Endothelial cell of umbilical vein (primary cell): ENCODE data around the gene AUTS2. TPM values are rescaled to one million over a fixed set of nuclear protein-coding genes. Genes with fewer than 3 reads are reported as not detected.

Experiments used
- BruUV-seq: library from RNA; stranded (reverse); fragments of 400-500 nt; replicated peaks from 2 replicates; lab custom pipeline; 2021; lab: Mats Ljungman, UMichigan
- CTCF ChIA-PET: fragments of 300-600, 350-600 bp; sonication (Branson Sonifier 250); formaldehyde crosslinking; loops from one replicate; lab custom pipeline; 2021; ENCODE audit warnings: antibody characterized with exemption, inconsistent platforms; lab: Charles Lee
- POLR2A ChIA-PET: fragments of 300-600, 350-600 bp; sonication (Branson Sonifier 250); formaldehyde crosslinking; loops from one replicate; lab custom pipeline; 2021; ENCODE audit warnings: antibody characterized with exemption, inconsistent platforms; lab: Charles Lee
- DNase-seq: peaks from one replicate; pipeline ENCODE4 v3.0.0-alpha.2; 2011; ENCODE audit warnings: low read depth, low spot score
- FAIRE-seq: peaks from 2 replicates; lab custom pipeline; 2011; peaks lifted over from hg19 to GRCh38; lab: Jason Lieb, UNC
- H2AFZ ChIP-seq: 2 replicates; pipeline ENCODE4 v1.6.0; 2012; ENCODE audit warnings: low read depth, low read length, control low read depth, inconsistent platforms
- H3K27ac ChIP-seq: 2 replicates; pipeline ENCODE4 v1.5.1; 2011; ENCODE audit warnings: low read depth, mild to moderate bottlenecking, control low read depth, low read length, moderate library complexity; ENCODE audit not compliant: insufficient read depth
- H3K27me3 ChIP-seq, 2 experiments: 2 replicates each; pipeline versions ENCODE4 v1.6.0 to v1.6.1; 2011; ENCODE audit warnings: low read length in 2 of 2, mixed read lengths in 1 of 2; ENCODE audit not compliant: control insufficient read depth in 2 of 2, insufficient read depth in 2 of 2
- H3K36me3 ChIP-seq, 2 experiments: 2 replicates in 1 of 2; 3 replicates in 1 of 2; pipeline ENCODE4 v1.5.1; 2011; ENCODE audit warnings: low read length in 2 of 2, mild to moderate bottlenecking in 1 of 2, moderate library complexity in 1 of 2; ENCODE audit not compliant: control insufficient read depth in 2 of 2, insufficient read depth in 2 of 2; ENCODE audit errors: extremely low read depth in 1 of 2
- H3K4me1 ChIP-seq: 3 replicates; pipeline ENCODE4 v1.5.1; 2011; ENCODE audit warnings: mild to moderate bottlenecking, low read length; ENCODE audit not compliant: control insufficient read depth, insufficient read depth; ENCODE audit errors: extremely low read depth
- H3K4me2 ChIP-seq: 2 replicates; pipeline ENCODE4 v1.6.1; 2011; ENCODE audit warnings: low read length, control low read depth, mixed read lengths; ENCODE audit not compliant: insufficient read depth
- H3K4me3 ChIP-seq, 3 experiments: fragments of 200-600 bp in 1 of 3; sonication (generic), shearing (Covaris generic) in 1 of 3; replicated peaks in 1 of 3; 2 replicates each; pipeline ENCODE4 v1.5.1; 2011 to 2016; ENCODE audit warnings: control low read depth in 3 of 3, low read length in 3 of 3, mild to moderate bottlenecking in 2 of 3, inconsistent platforms in 1 of 3, low read depth in 1 of 3, moderate library complexity in 1 of 3; ENCODE audit not compliant: insufficient read depth in 1 of 3
- H3K79me2 ChIP-seq: 2 replicates; pipeline ENCODE4 v1.6.0; 2012; ENCODE audit warnings: low read length, inconsistent platforms; ENCODE audit not compliant: control insufficient read depth, insufficient read depth
- H3K9ac ChIP-seq: replicated peaks from 2 replicates; pipeline ENCODE3; 2011; ENCODE audit warnings: low read length, control low read depth; ENCODE audit not compliant: insufficient read depth; ENCODE audit errors: extremely low read depth
- H3K9me1 ChIP-seq: replicated peaks from 3 replicates; pipeline ENCODE4 v1.6.0; 2011; ENCODE audit warnings: mild to moderate bottlenecking, low read length; ENCODE audit not compliant: control insufficient read depth, insufficient read depth; ENCODE audit errors: extremely low read depth
- H3K9me3 ChIP-seq: replicated peaks from 2 replicates; pipeline ENCODE4 v1.5.1; 2012; ENCODE audit warnings: low read length, inconsistent platforms; ENCODE audit not compliant: control insufficient read depth, insufficient read depth
- H4K20me1 ChIP-seq: replicated peaks from 2 replicates; pipeline ENCODE3; 2011; ENCODE audit warnings: mild to moderate bottlenecking, low read length; ENCODE audit not compliant: control insufficient read depth, insufficient read depth; ENCODE audit errors: extremely low read depth
- EZH2 ChIP-seq: IDR thresholded peaks from 2 replicates; pipeline ENCODE4 v1.6.1; 2012; ENCODE audit warnings: borderline replicate concordance, low read depth, mild to moderate bottlenecking, moderate library complexity, low read length, inconsistent platforms; ENCODE audit not compliant: severe bottlenecking
- FOS ChIP-seq: IDR thresholded peaks from 2 replicates; pipeline ENCODE4 v1.6.1; 2011; ENCODE audit warnings: mild to moderate bottlenecking, low read length, moderate library complexity, borderline replicate concordance; ENCODE audit not compliant: insufficient read depth
- GATA2 ChIP-seq: IDR thresholded peaks from 2 replicates; pipeline ENCODE4 v1.7.0; 2011; ENCODE audit warnings: low read depth, mild to moderate bottlenecking, moderate library complexity, mixed read lengths, low read length; ENCODE audit not compliant: insufficient read length, insufficient read depth
- JUN ChIP-seq: IDR thresholded peaks from 2 replicates; pipeline ENCODE4 v1.6.1; 2011; ENCODE audit warnings: borderline replicate concordance, low read depth; ENCODE audit not compliant: insufficient read length, insufficient read depth
- MYC ChIP-seq: IDR thresholded peaks from one replicate; pipeline ENCODE4 v1.6.1; 2011; ENCODE audit warnings: mild to moderate bottlenecking, low read depth, low read length
- POLR2A ChIP-seq: IDR thresholded peaks from 2 replicates; pipeline ENCODE4 v1.6.1; 2012; ENCODE audit warnings: low read depth, mild to moderate bottlenecking, control low read depth, low read length
- POLR2AphosphoS5 ChIP-seq: IDR thresholded peaks from 2 replicates; pipeline ENCODE4 v1.6.1; 2012; ENCODE audit warnings: low read depth, mild to moderate bottlenecking, control low read depth, low read length, moderate library complexity; ENCODE audit not compliant: insufficient read depth
- dilution Hi-C: fragments of 300-500 bp; cut with MboI; formaldehyde crosslinking; loops from one replicate; pipeline ENCODE4 v1.15.0; 2019; ENCODE audit warnings: low sequenced_read_pairs; ENCODE audit not compliant: extremely low pct_ligation_motif_present
- intact Hi-C: fragments of 100-400 bp; cut with micrococcal nuclease; formaldehyde crosslinking; loops from one replicate; pipeline ENCODE4 v1.10.0; 2022
- polyA plus RNA-seq, 4 experiments: library from polyadenylated mRNA; depleted of rRNA in 3 of 4; stranded (reverse) in 3 of 4; unstranded in 1 of 4; fragments of >200 nt; gene quantifications; 2 replicates each; pipeline versions ENCODE4 v1.2.1 to v1.2.3, GENCODE V29; 2011 to 2012; ENCODE audit warnings: missing spikeins in 1 of 4
- total RNA-seq: library from RNA; stranded (reverse); gene quantifications from 2 replicates; pipeline ENCODE4 v1.2.3, GENCODE V29; 2021
- TF ChIP-seq, protein P1 (sequence below): IDR thresholded peaks from 2 replicates; pipeline ENCODE4 v1.6.1; 2011; ENCODE audit not compliant: insufficient read depth, insufficient read length
- TF ChIP-seq, protein P2 (sequence below), 2 donors: IDR thresholded peaks; 1 replicate in 1 of 2; 2 replicates in 1 of 2; pipeline ENCODE4 v1.5.1; 2011; ENCODE audit warnings: low read length in 2 of 2, mild to moderate bottlenecking in 2 of 2, moderate library complexity in 2 of 2, control low read depth in 1 of 2, inconsistent platforms in 1 of 2, low read depth in 1 of 2; ENCODE audit not compliant: insufficient read depth in 1 of 2; ENCODE audit errors: extremely low read depth in 1 of 2

Gene AUTS2
- total and polyA plus RNA-seq, 2 donors (not counting 3 experiments of a cell fraction or from before 2014, with no cell fraction given) = 0.59 to 8.0 TPM

- DNase-seq (no peak), FAIRE-seq (no peak)
- TF ChIP-seq POLR2A = no peak
- TF ChIP-seq, protein P1, sequence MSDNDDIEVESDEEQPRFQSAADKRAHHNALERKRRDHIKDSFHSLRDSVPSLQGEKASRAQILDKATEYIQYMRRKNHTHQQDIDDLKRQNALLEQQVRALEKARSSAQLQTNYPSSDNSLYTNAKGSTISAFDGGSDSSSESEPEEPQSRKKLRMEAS = no peak
- CTCF ChIA-PET = no interaction called here
- Histone ChIP-seq H2AFZ (no peak overlapping the region), H3K4me3 (no peak overlapping the region), H3K36me3 (no peaks in the 10 kb centered on the region), H3K9me3 (no peaks in the 10 kb centered on the region), H3K27ac (no peak overlapping the region), H3K79me2 (no peaks in the 10 kb centered on the region), H3K9me1 (no peaks in the 10 kb centered on the region), H3K4me2 (no peak overlapping the region), H3K4me1 (no peaks in the 10 kb centered on the region), H3K27me3 (no peaks in the 10 kb centered on the region), H4K20me1 (no peaks in the 10 kb centered on the region), H3K9ac (no peak overlapping the region)
- no TSS peak for BruUV-seq
- POLR2A ChIA-PET = no interaction called here
- dilution Hi-C loops = no loop called here
- intact Hi-C loops = no loop called here
These were observed 84.7 kb downstream of the AUTS2 start for GRCh38 chr7:69683002-69683401.

DNA sequence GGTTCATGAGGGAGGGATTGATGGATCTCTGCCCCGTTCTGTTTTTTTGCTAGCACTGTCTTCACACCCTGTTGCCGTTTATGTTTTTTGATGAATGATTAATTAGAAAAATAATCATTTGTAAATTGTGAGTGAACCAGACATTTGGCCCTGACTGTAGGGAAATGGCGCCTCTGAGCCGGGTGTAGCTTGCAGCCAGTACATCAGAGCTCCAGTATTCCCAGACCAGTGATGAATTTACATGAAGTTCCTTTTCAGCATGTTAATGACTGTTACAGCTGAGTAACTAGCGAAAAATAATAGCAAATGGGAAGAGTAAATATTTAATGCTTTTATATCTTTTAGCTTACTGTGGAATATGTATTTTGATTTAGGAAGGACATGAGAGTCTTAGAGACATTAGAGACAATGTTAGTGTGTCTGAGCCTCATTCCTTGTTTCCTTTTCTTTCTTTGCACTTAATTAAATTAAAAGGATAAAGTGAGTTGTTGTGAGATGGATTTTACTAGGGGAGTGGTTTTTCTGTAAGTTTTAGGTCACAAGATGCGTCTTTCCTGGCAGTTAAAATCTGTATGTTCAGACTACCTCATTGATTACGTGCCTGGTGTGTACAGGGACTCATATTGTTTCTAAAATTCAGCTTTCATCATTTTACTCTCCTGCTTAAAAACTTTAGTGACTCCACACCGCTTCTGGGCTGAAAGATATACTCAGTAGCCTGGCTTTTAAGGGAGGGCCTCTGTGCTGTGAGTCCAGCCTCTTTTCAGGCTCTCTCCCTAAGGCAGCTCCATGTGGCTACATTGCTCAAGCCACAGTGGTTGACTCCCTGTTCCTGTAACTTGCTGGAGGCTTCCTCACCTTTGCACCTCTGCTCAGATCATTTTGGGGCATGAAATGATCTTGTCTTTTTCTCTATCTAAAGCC is 86.4 kb downstream of the AUTS2 start:
- TF ChIP-seq MYC = no peak
- no peak for TF ChIP-seq JUN
- TF ChIP-seq FOS = no peak
- no peak for TF ChIP-seq POLR2A
- TF ChIP-seq GATA2 = no peak
- no peak for TF ChIP-seq EZH2
- TF ChIP-seq, protein P1 = no peak
- no peak for TF ChIP-seq POLR2AphosphoS5
- TF ChIP-seq, protein P2, sequence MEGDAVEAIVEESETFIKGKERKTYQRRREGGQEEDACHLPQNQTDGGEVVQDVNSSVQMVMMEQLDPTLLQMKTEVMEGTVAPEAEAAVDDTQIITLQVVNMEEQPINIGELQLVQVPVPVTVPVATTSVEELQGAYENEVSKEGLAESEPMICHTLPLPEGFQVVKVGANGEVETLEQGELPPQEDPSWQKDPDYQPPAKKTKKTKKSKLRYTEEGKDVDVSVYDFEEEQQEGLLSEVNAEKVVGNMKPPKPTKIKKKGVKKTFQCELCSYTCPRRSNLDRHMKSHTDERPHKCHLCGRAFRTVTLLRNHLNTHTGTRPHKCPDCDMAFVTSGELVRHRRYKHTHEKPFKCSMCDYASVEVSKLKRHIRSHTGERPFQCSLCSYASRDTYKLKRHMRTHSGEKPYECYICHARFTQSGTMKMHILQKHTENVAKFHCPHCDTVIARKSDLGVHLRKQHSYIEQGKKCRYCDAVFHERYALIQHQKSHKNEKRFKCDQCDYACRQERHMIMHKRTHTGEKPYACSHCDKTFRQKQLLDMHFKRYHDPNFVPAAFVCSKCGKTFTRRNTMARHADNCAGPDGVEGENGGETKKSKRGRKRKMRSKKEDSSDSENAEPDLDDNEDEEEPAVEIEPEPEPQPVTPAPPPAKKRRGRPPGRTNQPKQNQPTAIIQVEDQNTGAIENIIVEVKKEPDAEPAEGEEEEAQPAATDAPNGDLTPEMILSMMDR (IDR thresholded peaks at IDR 0.05; ENCODE audit: extremely low read depth in 1 of 2, insufficient read depth in 1 of 2, low read depth in 1 of 2, low read length in 2 of 2) = no peak
- no TSS peak for BruUV-seq
- intact Hi-C loops (no loop called here), dilution Hi-C loops (no loop called here)
- H3K4me2 ChIP-seq = no peak overlapping the region
- no peaks in the 10 kb centered on the region for H4K20me1 ChIP-seq
- H3K9me3 ChIP-seq = no peaks in the 10 kb centered on the region
- CTCF ChIA-PET = no interaction called here
- no peaks in the 10 kb centered on the region for H3K27me3 ChIP-seq
- H3K79me2 ChIP-seq = no peaks in the 10 kb centered on the region
- no peak overlapping the region for H3K9ac ChIP-seq
- H2AFZ ChIP-seq = no peak overlapping the region
- FAIRE-seq = no peak
- H3K9me1 ChIP-seq = no peaks in the 10 kb centered on the region
- H3K36me3 ChIP-seq = no peaks in the 10 kb centered on the region
- no peaks in the 10 kb centered on the region for H3K4me1 ChIP-seq
- no peak for DNase-seq
- no peak overlapping the region for H3K27ac ChIP-seq
- no peak overlapping the region for H3K4me3 ChIP-seq
- POLR2A ChIA-PET = no interaction called here
